DOHH2 (cell line): Measurements from ENCODE around the gene RANBP3L.
"Not testable (repeated sequence)": the region's sequence is repeated elsewhere in the genome, so short reads cannot be mapped to it uniquely, and the experiment has no call there.

Experiments
- H3F3A ChIP-seq: fragments of 200-600 bp; sonication (generic), shearing (Covaris generic); 2 replicates; pipeline ENCODE4 v1.6.0; 2016; ENCODE audit warnings: antibody characterized with exemption, mild to moderate bottlenecking; ENCODE audit not compliant: control insufficient read depth, insufficient read depth
- H3K27ac ChIP-seq: fragments of 200-600 bp; sonication (generic); 2 replicates; pipeline ENCODE4 v1.5.1; 2014; ENCODE audit warnings: low read depth, mild to moderate bottlenecking, low read length, moderate library complexity
- H3K27me3 ChIP-seq: fragments of 200-600 bp; sonication (generic); 2 replicates; pipeline ENCODE4 v1.6.1; 2014; ENCODE audit warnings: mild to moderate bottlenecking, low read length, mixed read lengths; ENCODE audit not compliant: control insufficient read depth
- H3K36me3 ChIP-seq: fragments of 200-600 bp; sonication (generic); 2 replicates; pipeline ENCODE4 v1.6.1; 2014; ENCODE audit warnings: mild to moderate bottlenecking, low read length, moderate library complexity, mixed read lengths; ENCODE audit not compliant: control insufficient read depth
- H3K4me1 ChIP-seq: fragments of 200-600 bp; sonication (generic); 2 replicates; pipeline ENCODE4 v1.6.1; 2014; ENCODE audit warnings: mild to moderate bottlenecking, low read length, mixed read lengths; ENCODE audit not compliant: control insufficient read depth
- H3K4me2 ChIP-seq: fragments of 200-600 bp; sonication (generic); 2 replicates; pipeline ENCODE4 v1.6.0; 2014; ENCODE audit warnings: mild to moderate bottlenecking, low read length, moderate library complexity
- H3K4me3 ChIP-seq: fragments of 200-600 bp; sonication (generic); 2 replicates; pipeline ENCODE4 v1.5.1; 2014; ENCODE audit warnings: mild to moderate bottlenecking, low read length, mixed read lengths
- H3K79me2 ChIP-seq: fragments of 200-600 bp; sonication (generic); 2 replicates; pipeline ENCODE4 v1.6.1; 2014; ENCODE audit warnings: mild to moderate bottlenecking, low read length, mixed read lengths; ENCODE audit not compliant: control insufficient read depth
- H3K9me2 ChIP-seq: fragments of 200-600 bp; sonication (generic); replicated peaks from 2 replicates; pipeline ENCODE4 v1.6.1; 2014; ENCODE audit warnings: mild to moderate bottlenecking, low read length, mixed read lengths; ENCODE audit not compliant: control insufficient read depth
- H3K9me3 ChIP-seq: fragments of 200-600 bp; sonication (generic); 2 replicates; pipeline ENCODE4 v1.6.1; 2014; ENCODE audit warnings: antibody characterized with exemption, low read length, mixed read lengths; ENCODE audit not compliant: control insufficient read depth, insufficient read depth
- H4K20me1 ChIP-seq: fragments of 200-600 bp; sonication (generic); 2 replicates; pipeline ENCODE4 v1.6.0; 2014; ENCODE audit warnings: low read depth, mild to moderate bottlenecking, antibody characterized with exemption, low read length, moderate library complexity; ENCODE audit not compliant: control insufficient read depth, insufficient read depth
- CTCF ChIP-seq: fragments of 200-600 bp; sonication (generic); IDR thresholded peaks from one replicate; pipeline ENCODE4 v1.5.1; 2014; ENCODE audit warnings: antibody characterized with exemption, mild to moderate bottlenecking, low read depth, low read length; ENCODE audit not compliant: poor library complexity, severe bottlenecking
- EZH2phosphoT487 ChIP-seq: fragments of 200-600 bp; sonication (generic); IDR thresholded peaks from 2 replicates; pipeline ENCODE4 v1.6.1; 2017; ENCODE audit warnings: borderline replicate concordance, mild to moderate bottlenecking, antibody characterized with exemption, low read length, moderate library complexity, mixed read lengths

Gene RANBP3L

GRCh38 chr5:36297653-36298052 is 4.0 kb downstream of the RANBP3L start:
- H3K4me2 ChIP-seq = no peak overlapping the region
- no peak overlapping the region for H3K4me3 ChIP-seq
- H3K27ac ChIP-seq = no peak overlapping the region
- H3K9me3 ChIP-seq = no peaks in the 10 kb centered on the region
- no peaks in the 10 kb centered on the region for H3K79me2 ChIP-seq
- H4K20me1 ChIP-seq = no peaks in the 10 kb centered on the region
- no peaks in the 10 kb centered on the region for H3K27me3 ChIP-seq
- H3K4me1 ChIP-seq = peaks cover 4% of the 10 kb centered on the region
- H3K9me2 ChIP-seq = no peaks in the 10 kb centered on the region
- TF ChIP-seq EZH2phosphoT487 (no peak), CTCF (no peak)
- H3K36me3 ChIP-seq = no peaks in the 10 kb centered on the region
- no peaks in the 10 kb centered on the region for H3F3A ChIP-seq

GRCh38 chr5:36285837-36286615 is 15.7 kb downstream of the RANBP3L start:
- TF ChIP-seq EZH2phosphoT487 = no peak
- TF ChIP-seq CTCF = no peak
- H3K9me3 ChIP-seq = no peaks in the 10 kb centered on the region
- no peaks in the 10 kb centered on the region for H3K27me3 ChIP-seq
- no peak overlapping the region for H3K27ac ChIP-seq
- H3K4me1 ChIP-seq = peaks cover 11% of the 10 kb centered on the region
- no peaks in the 10 kb centered on the region for H3F3A ChIP-seq
- no peaks in the 10 kb centered on the region for H4K20me1 ChIP-seq
- H3K4me2 ChIP-seq = no peak overlapping the region
- H3K79me2 ChIP-seq = no peaks in the 10 kb centered on the region
- H3K36me3 ChIP-seq = no peaks in the 10 kb centered on the region
- no peak overlapping the region for H3K4me3 ChIP-seq
- no peaks in the 10 kb centered on the region for H3K9me2 ChIP-seq

- H3K4me2 ChIP-seq, H3K36me3 ChIP-seq, H3K79me2 ChIP-seq, H3K27me3 ChIP-seq, H3K4me3 ChIP-seq, H3K27ac ChIP-seq, H3K9me3 ChIP-seq, H4K20me1 ChIP-seq, H3K9me2 ChIP-seq, H3F3A ChIP-seq: not testable (repeated sequence)
- peaks cover 11% of the 10 kb centered on the region for H3K4me1 ChIP-seq
Measured at GRCh38 chr5:36283775-36284174, 17.9 kb downstream of the RANBP3L start.

GRCh38 chr5:36281626-36282025 is 20.1 kb downstream of the RANBP3L start:
- Histone ChIP-seq H3K79me2 (no peaks in the 10 kb centered on the region), H3K36me3 (no peaks in the 10 kb centered on the region), H3K9me3 (no peaks in the 10 kb centered on the region), H3K4me1 (peaks cover 17% of the 10 kb centered on the region), H3K27me3 (no peaks in the 10 kb centered on the region), H3K4me2 (no peak overlapping the region), H3K27ac (no peak overlapping the region), H3F3A (no peaks in the 10 kb centered on the region), H4K20me1 (no peaks in the 10 kb centered on the region), H3K9me2 (no peaks in the 10 kb centered on the region), H3K4me3 (no peak overlapping the region)
- TF ChIP-seq CTCF (no peak), EZH2phosphoT487 (no peak)
